Dendritic cell treated with granulocyte-macrophage colony-stimulating factor and Interleukin-4, amounts not matched to agents 40 ng/mL and 50 ng/mL, for 4 days (primary cell): ENCODE measurements around the gene CLPSL2.

Experiments
- H3K27ac Mint-ChIP-seq: one replicate; pipeline ENCODE4 v1.8.0; 2022; ENCODE audit warnings: mild to moderate bottlenecking, mixed read lengths
- H3K27me3 Mint-ChIP-seq: one replicate; pipeline ENCODE4 v1.8.0; 2022; ENCODE audit warnings: mild to moderate bottlenecking, mixed read lengths
- H3K36me3 Mint-ChIP-seq: one replicate; pipeline ENCODE4 v1.8.0; 2022; ENCODE audit warnings: low read depth, mixed read lengths
- H3K4me1 Mint-ChIP-seq: one replicate; pipeline ENCODE4 v1.8.0; 2022; ENCODE audit warnings: low read depth, mixed read lengths
- H3K4me3 Mint-ChIP-seq: one replicate; pipeline ENCODE4 v1.8.0; 2022; ENCODE audit warnings: mild to moderate bottlenecking, moderate library complexity, mixed read lengths
- H3K9me3 Mint-ChIP-seq: one replicate; pipeline ENCODE4 v1.8.0; 2022; ENCODE audit warnings: mixed read lengths
- intact Hi-C: fragments of 100-400 bp; cut with micrococcal nuclease; formaldehyde crosslinking; loops from one replicate; pipeline ENCODE4 v1.15.0; 2022

Gene CLPSL2

GRCh38 chr6:35736253-35736894, 40.0 kb upstream of the CLPSL2 start:
- no peaks in the 10 kb centered on the region for H3K36me3 Mint-ChIP-seq
- H3K27ac Mint-ChIP-seq = no peak overlapping the region
- intact Hi-C loops = no loop called here
- H3K4me3 Mint-ChIP-seq = no peak overlapping the region
- no peaks in the 10 kb centered on the region for H3K27me3 Mint-ChIP-seq
- H3K9me3 Mint-ChIP-seq = no peaks in the 10 kb centered on the region
- H3K4me1 Mint-ChIP-seq = peaks cover 39% of the 10 kb centered on the region

- Mint-ChIP-seq H3K27me3 (no peaks in the 10 kb centered on the region), H3K36me3 (no peaks in the 10 kb centered on the region), H3K4me1 (peaks cover 37% of the 10 kb centered on the region), H3K4me3 (no peak within 1 kb of the TSS), H3K27ac (no peak within 1 kb of the TSS), H3K9me3 (no peaks in the 10 kb centered on the region)
- intact Hi-C loops = loop anchor here (1.0 kb wide), 1 partner anchor 153 kb away; no protein-coding TSS in a partner anchor
Measured at GRCh38 chr6:35736982-35737412, 39.4 kb upstream of the CLPSL2 start, which contains the start of gene ARMC12. Gene ARMC12, plus strand, starts transcription at chr6:35737032. Its CDS starts 77 bp downstream, at chr6:35737109.

- Mint-ChIP-seq H3K36me3 (no peaks in the 10 kb centered on the region), H3K27me3 (no peaks in the 10 kb centered on the region), H3K9me3 (no peaks in the 10 kb centered on the region), H3K4me1 (peaks cover 31% of the 10 kb centered on the region), H3K4me3 (no peak overlapping the region), H3K27ac (no peak overlapping the region)
- intact Hi-C loops = loop anchor here (1.0 kb wide), 1 partner anchor 153 kb away; no protein-coding TSS in a partner anchor
Measured at GRCh38 chr6:35737413-35738211, 38.8 kb upstream of the CLPSL2 start.

GRCh38 chr6:35739645-35740524, 36.5 kb upstream of the CLPSL2 start:
- Mint-ChIP-seq H3K4me3 (no peak overlapping the region), H3K27ac (no peak overlapping the region), H3K9me3 (no peaks in the 10 kb centered on the region), H3K4me1 (peaks cover 24% of the 10 kb centered on the region), H3K27me3 (no peaks in the 10 kb centered on the region), H3K36me3 (no peaks in the 10 kb centered on the region)
- intact Hi-C loops = no loop called here

GRCh38 chr6:35742842-35743241, 33.6 kb upstream of the CLPSL2 start:
- Mint-ChIP-seq H3K4me3 (no peak overlapping the region), H3K9me3 (peaks cover 5% of the 10 kb centered on the region), H3K27me3 (no peaks in the 10 kb centered on the region), H3K4me1 (peaks cover 24% of the 10 kb centered on the region), H3K27ac (no peak overlapping the region), H3K36me3 (no peaks in the 10 kb centered on the region)
- intact Hi-C loops = no loop called here

GRCh38 chr6:35745509-35745908, 30.9 kb upstream of the CLPSL2 start:
- intact Hi-C loops = no loop called here
- Mint-ChIP-seq H3K4me3 (no peak overlapping the region), H3K27me3 (no peaks in the 10 kb centered on the region), H3K9me3 (peaks cover 9% of the 10 kb centered on the region), H3K36me3 (no peaks in the 10 kb centered on the region), H3K4me1 (peaks cover 16% of the 10 kb centered on the region), H3K27ac (no peak overlapping the region)

- H3K27me3 Mint-ChIP-seq = peaks cover 1% of the 10 kb centered on the region
- peaks cover 9% of the 10 kb centered on the region for H3K9me3 Mint-ChIP-seq
- H3K4me1 Mint-ChIP-seq = peaks cover 14% of the 10 kb centered on the region
- H3K27ac Mint-ChIP-seq = no peak overlapping the region
- no peaks in the 10 kb centered on the region for H3K36me3 Mint-ChIP-seq
- intact Hi-C loops = no loop called here
- no peak overlapping the region for H3K4me3 Mint-ChIP-seq
Measured at GRCh38 chr6:35746516-35746915, 29.9 kb upstream of the CLPSL2 start.

GRCh38 chr6:35747877-35748276, 28.5 kb upstream of the CLPSL2 start:
- H3K36me3 Mint-ChIP-seq = no peaks in the 10 kb centered on the region
- H3K4me1 Mint-ChIP-seq = peaks cover 14% of the 10 kb centered on the region
- peaks cover 9% of the 10 kb centered on the region for H3K9me3 Mint-ChIP-seq
- H3K27me3 Mint-ChIP-seq = peaks cover 1% of the 10 kb centered on the region
- H3K27ac Mint-ChIP-seq = no peak overlapping the region
- no peak overlapping the region for H3K4me3 Mint-ChIP-seq
- intact Hi-C loops = no loop called here

- intact Hi-C loops = no loop called here
- H3K36me3 Mint-ChIP-seq = no peaks in the 10 kb centered on the region
- peaks cover 1% of the 10 kb centered on the region for H3K27me3 Mint-ChIP-seq
- H3K4me1 Mint-ChIP-seq = peaks cover 15% of the 10 kb centered on the region
- no peak overlapping the region for H3K4me3 Mint-ChIP-seq
- H3K27ac Mint-ChIP-seq = no peak overlapping the region
- H3K9me3 Mint-ChIP-seq = peaks cover 9% of the 10 kb centered on the region
Measured at GRCh38 chr6:35750557-35750956, 25.8 kb upstream of the CLPSL2 start.

GRCh38 chr6:35751594-35751993, 24.8 kb upstream of the CLPSL2 start:
- peaks cover 1% of the 10 kb centered on the region for H3K27me3 Mint-ChIP-seq
- H3K36me3 Mint-ChIP-seq = no peaks in the 10 kb centered on the region
- H3K27ac Mint-ChIP-seq = no peak overlapping the region
- peaks cover 9% of the 10 kb centered on the region for H3K9me3 Mint-ChIP-seq
- peaks cover 8% of the 10 kb centered on the region for H3K4me1 Mint-ChIP-seq
- intact Hi-C loops = no loop called here
- no peak overlapping the region for H3K4me3 Mint-ChIP-seq

GRCh38 chr6:35752330-35752729, 24.1 kb upstream of the CLPSL2 start:
- Mint-ChIP-seq H3K4me3 (no peak overlapping the region), H3K36me3 (no peaks in the 10 kb centered on the region), H3K27me3 (peaks cover 1% of the 10 kb centered on the region), H3K27ac (no peak overlapping the region), H3K9me3 (peaks cover 9% of the 10 kb centered on the region), H3K4me1 (peaks cover 7% of the 10 kb centered on the region)
- intact Hi-C loops = no loop called here

GRCh38 chr6:35754452-35755277, 21.7 kb upstream of the CLPSL2 start:
- Mint-ChIP-seq H3K36me3 (no peaks in the 10 kb centered on the region), H3K4me1 (peaks cover 7% of the 10 kb centered on the region), H3K27ac (no peak overlapping the region), H3K4me3 (no peak overlapping the region), H3K27me3 (peaks cover 1% of the 10 kb centered on the region), H3K9me3 (no peaks in the 10 kb centered on the region)
- intact Hi-C loops = no loop called here

- Mint-ChIP-seq H3K9me3 (no peaks in the 10 kb centered on the region), H3K27ac (no peak overlapping the region), H3K4me1 (peaks cover 7% of the 10 kb centered on the region), H3K27me3 (peaks cover 7% of the 10 kb centered on the region), H3K4me3 (no peak overlapping the region), H3K36me3 (no peaks in the 10 kb centered on the region)
- intact Hi-C loops = no loop called here
Measured at GRCh38 chr6:35755278-35755924, 21.0 kb upstream of the CLPSL2 start.
